Left renal cortex interstitium (tissue), 4 donors: ENCODE results near the gene SPIN2B. TPM values are rescaled to one million over a fixed set of nuclear protein-coding genes. Genes with fewer than 3 reads are reported as not detected.
"Not testable (repeated sequence)": the region's sequence is repeated elsewhere in the genome, so short reads cannot be mapped to it uniquely, and the experiment has no call there.

Experiments
- DNase-seq, 4 donors: peaks; one replicate each; pipeline ENCODE4 v3.0.0-alpha.2; 2013; ENCODE audit warnings: low read depth in 4 of 4, low spot score in 2 of 4, missing footprints in 1 of 4
- polyA plus RNA-seq, 4 donors: library from polyadenylated mRNA; unstranded; fragments of 120-200 nt; gene quantifications; one replicate each; pipeline ENCODE4 v1.2.1, GENCODE V29; 2013; ENCODE audit not compliant: insufficient read length in 4 of 4

SPIN2B gene
- 10 to 100 TPM; 18.2 to 23.8 (median 21.6) TPM for polyA plus RNA-seq

DNA sequence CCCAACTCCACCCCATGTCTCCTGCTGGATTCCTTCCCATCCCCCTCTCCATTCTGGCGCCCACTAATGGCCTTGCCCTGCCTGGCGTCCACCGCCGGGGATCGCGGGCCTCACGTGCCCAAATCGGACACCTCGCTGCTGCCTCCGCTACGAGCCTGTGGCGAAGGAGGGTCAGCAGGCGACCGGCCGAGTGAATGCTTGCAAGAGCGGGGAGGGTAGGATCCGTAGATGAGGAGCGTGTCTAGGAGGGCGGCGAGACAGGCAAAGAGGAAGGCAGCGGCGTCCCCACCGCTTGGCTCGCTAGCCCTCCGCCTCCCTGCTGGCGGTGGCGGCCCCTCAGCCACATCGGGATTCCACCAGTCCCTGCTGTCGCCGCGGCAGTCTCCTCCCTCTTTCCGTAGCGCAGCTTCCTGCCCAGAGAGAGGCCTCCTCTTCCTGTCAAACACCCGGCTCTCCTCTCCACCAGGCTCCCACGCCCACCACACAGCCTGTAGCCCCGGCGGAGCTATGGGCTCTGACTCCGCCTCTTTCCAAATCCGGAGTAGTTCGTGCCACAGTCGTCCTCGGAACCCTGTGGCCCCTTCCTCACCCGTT, at the start of gene SPIN2B:
Gene SPIN2B (minus strand): TSS at position 387 of the 594 bp plus-strand sequence.
- DNase-seq: peak in 3 of 4 donors; percentile 36 to 65 (median 62)

DNA sequence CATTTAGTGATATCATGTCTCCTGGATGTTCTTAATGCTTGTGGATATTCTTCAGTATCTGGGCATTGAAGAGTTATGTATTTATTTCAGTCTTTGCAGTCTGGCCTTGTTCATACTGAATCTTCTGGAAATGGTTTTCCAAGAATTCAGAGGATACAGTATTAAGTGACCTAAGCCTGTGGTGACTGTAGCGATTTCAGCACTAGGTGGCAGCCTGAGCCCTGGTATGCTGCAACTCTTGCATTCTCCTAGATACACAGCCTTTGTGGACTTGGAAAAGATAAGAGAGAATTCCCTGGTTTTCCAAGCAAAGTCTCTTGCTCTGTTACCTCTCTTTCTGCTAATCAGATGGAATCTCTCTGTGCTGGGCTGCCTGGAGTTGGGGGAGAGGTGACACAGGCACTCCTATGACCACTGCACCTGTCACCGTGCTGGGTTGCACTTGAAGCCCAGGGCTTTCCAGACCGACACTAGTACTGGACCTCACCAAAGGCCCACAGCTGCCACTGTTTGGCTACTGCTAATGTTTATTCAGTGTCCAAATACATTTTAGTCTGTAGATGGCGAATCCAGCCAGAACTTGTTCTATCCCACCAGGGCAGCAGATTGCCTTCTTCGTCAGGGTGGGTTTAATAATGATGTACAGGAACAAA, 35.2 kb upstream of the SPIN2B start:
- no peak for DNase-seq

DNA sequence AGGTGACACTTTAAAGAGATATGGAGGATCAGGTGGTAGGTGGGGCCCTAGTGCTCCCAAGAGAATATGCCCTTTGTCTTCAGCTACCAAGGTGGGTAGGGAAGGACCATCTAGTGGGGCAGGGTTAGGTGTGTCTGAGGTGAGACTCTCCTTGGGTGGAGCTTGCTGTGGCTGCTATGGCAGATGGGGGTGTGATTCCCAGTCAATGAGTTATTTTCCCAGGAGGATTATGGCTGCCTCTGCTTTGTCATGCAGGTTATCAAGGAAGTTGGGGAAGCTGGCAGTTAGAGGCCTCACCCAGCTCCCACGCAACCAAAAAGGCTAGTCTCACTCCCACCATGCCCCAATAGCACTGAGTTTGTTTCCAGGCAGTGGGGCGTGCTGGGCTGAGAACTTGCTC, 33.8 kb upstream of the SPIN2B start:
- no peak for DNase-seq

DNA sequence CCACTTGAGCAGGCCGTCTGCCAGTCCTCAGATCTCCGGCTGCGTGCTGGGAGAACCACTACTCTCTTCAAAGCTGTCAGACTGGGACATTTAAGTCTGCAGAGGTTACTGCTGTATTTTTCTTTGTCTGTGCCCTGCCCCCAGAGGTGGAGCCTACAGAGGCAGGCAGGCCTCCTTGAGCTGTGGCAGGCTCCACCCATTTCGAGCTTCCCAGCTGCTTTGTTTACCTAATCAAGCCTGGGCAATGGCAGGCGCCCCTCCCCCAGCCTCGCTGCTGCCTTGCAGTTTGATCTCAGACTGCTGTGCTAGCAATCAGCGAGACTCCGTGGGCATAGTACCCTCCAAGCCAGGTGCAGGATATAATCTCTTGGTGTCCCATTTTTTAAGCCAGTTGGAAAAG, 30.9 kb upstream of the SPIN2B start:
- not testable (repeated sequence) for DNase-seq

DNA sequence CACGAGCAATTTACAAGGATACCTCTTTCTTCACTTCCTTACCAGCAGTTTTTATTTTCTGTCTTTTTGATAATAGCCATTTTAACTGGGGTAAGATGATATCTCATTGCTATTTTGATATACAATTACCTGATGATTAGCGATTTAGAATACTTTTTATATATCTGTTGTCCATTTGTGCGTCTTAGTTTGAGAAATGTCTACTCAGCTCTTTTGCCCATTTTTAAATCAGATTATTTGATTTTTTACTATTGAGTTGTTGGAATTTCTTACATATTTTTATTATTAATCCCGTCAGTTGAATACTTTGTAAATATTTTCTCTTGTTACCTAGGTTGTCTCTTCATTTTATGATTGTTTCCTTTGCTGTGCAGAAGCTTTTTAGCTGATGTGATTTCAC, 17.3 kb upstream of the SPIN2B start:
- DNase-seq: no peak

DNA sequence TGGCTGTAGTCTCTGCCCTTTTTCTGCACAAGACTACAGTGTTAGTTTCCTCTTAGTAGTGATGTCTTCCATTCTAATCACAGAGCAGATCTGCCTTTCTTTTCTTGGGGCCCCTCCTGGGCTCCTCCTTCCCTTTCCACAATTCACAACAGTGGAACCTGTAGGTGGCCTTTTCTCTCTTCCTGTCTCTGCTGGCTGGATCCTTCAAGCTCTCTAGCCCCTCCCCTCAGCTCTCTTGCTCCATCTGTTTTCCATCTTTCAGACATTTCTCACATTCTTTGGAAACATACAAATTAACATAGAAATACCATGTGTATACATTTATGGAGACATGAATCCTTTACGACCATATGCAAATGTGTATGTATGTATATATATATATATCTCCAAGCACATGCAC, 16.2 kb upstream of the SPIN2B start:
- DNase-seq: no peak

DNA sequence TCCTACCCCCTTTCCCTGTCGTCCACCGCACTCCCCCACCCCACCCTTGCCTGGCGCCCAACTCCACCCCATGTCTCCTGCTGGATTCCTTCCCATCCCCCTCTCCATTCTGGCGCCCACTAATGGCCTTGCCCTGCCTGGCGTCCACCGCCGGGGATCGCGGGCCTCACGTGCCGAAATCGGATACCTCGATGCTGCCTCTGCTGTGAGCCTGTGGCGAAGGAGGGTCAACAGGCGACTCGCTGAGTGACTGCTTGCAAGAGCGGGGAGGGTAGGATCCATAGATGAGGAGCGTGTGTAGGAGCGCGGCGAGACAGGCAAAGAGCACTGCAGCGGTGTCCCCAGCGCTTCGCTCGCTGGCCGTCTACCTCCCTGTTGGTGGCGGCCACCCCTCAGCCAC, 15.7 kb upstream of the SPIN2B start, which contains the start of gene SPIN2A:
Gene SPIN2A (minus strand): TSS at position 325 of the 400 bp plus-strand sequence. CDS start 800 bp downstream, outside the sequence.
- not testable (repeated sequence) for DNase-seq

DNA sequence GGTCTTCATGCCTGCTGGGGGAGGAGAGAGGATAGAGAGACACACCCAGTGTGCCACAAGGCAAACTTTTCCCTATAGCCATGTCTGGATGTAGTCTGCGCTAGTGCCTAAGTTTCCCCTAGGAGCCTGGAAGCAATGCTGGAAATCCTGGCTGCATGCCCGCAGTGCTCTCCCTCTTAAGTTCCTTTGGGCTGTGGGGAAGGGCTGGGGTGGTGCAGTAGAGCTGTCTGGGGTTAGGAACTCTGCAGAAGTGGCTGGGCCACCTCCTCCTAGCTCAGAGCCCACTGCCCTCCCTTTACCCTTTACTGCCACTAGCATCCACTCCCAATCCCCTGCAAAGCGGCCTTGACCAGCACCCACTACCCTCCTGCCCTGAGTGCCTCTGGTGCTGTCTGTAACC, 15.2 kb upstream of the SPIN2B start:
- DNase-seq: not testable (repeated sequence)

DNA sequence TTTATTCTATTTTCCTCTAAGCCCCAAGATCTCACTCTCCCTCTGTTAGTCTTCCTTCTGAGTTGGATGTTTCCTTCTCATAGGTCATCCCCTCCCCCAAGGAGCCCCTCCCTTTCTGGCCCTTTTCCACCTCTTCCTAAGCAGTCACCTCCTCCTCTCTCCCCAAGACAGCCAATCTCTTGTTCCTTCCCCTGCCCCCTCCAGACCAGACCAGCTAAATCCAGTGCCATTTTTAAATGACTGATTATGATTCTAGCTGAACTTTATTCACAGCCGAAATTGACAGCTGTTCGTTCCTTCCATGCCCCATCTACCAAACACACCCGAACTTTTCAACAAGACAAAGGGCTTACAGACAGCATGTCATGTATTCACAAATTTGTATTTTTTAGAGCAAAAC, 13.9 kb upstream of the SPIN2B start:
- DNase-seq: no peak

DNA sequence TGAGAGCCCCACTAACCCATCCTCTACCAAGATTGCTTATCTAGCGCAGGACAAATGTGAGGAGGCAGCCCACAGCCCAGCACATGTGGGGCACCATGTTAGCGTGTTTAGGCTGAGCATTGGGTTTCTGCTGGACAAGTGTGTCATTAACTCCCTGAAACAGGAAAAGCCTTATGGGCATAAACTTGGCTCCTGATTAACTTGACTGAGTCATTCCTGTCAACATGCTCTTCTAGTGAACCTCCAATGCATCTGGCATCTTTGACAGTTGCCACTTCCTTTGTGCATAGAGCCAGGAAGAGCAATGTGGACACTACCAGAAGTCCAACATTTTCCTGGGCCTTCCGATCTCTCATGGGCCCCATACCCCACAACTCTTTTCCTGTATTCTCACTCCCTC, 13.4 kb upstream of the SPIN2B start:
- DNase-seq: no peak

DNA sequence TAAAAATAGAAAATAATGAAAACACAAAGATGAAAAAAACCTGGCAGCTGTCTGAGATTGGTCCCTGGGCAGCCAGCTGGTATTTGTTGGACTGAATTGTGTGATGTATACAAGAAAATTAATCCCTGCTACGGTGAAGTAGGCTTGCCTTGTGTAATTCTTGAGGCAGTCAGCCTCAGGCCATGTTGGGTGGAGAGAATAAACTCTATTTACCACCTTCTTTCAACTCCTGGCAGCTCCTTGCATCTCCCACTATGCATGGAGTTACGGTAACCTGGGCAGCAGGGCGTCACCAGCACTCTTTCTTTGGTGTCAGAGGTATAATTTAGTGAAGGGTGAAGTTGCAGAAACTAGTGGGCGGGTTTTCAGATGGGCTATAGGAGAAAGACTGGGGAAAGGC, 12.4 kb upstream of the SPIN2B start:
- DNase-seq: no peak

DNA sequence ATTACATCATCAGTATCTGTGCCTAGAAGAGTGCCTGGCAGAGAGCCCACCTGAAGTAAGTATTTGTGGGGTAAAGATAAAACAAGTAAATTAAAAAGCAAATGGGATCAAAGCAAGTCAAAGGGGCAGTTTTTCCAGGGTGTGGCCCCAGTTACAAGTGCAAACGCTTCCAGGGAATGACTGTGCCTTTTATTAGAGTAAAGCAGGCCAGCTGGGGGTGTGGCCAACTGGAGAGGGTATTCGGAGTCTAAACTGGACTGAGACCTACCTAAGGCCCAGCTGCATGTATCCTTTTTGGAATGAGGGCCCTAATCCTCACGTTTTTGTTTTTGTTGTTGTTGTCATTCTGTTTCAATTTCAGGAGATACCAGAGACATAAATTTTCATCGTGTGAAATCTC, 11.9 kb upstream of the SPIN2B start:
- not testable (repeated sequence) for DNase-seq

DNA sequence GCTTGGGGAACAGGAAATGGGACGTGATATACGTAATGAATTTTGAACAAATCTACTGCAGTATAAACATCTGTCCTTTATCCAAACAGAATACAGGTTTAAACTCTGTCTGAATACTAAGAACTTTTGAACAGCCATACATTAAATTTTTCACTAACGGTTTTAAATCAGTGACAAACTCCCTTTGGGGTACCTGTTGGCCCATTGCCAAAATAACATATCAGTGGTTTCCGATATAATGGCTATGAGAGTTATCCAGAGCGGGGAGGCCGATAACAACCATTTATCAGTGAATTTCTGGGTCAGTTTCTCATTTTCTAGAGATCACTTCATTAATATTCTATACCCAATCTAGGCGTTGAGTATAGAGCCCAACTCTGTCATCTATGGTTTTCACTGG, 10.7 kb upstream of the SPIN2B start:
- no peak for DNase-seq

DNA sequence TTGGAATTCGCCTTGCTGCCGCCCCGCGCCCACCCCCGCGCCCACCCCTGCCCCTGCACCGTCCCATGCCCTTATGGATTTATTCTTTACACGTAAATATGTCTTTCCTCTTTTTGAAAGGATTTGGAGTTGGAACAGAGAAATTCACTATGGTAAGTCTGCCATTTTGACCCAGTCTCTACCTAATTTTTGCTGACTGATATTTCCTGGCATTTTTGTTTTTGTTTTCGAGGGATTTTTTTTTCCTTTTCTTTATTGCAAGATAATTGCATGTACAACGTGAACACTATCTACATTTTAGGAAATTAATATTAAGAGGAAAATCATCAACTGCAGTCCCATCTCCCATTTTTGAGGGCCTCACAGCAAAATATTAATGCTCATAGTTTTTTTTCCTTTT, 468 bp upstream of the SPIN2B start:
- DNase-seq: no peak

DNA sequence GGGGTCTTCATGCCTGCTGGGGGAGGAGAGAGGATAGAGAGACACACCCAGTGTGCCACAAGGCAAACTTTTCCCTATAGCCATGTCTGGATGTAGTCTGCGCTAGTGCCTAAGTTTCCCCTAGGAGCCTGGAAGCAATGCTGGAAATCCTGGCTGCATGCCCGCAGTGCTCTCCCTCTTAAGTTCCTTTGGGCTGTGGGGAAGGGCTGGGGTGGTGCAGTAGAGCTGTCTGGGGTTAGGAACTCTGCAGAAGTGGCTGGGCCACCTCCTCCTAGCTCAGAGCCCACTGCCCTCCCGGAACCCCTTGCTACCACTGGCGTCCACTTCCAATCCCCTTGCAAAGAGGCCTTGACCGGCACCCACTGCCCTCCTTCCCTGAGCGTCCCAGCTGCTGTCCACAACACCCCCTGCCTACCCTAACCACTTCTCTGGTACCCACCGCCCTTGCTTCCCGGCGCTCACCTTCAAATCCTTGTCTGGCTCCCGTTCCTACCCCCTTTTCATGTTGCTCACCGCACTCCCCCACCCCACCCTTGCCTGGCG, 658 bp downstream of the SPIN2B start:
- not testable (repeated sequence) for DNase-seq

DNA sequence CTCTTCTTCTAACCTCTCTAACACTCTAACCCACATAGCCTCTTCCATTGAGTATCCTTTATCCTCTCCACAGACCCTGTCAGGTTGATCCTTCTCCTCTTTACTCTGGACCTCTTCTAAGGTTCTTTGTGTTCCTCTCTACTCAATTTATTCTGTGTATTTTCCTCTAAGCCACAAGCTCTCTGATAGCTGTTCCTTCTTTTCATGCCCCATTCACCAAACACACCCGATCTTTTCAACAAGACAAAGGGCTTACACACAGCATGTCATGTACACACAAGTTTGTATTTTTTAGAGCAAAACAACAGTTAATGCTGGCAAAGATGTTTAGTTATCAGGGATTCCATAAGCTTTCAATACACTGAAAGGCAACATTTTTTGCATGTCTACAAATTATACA, 1.9 kb downstream of the SPIN2B start:
- DNase-seq: no peak

DNA sequence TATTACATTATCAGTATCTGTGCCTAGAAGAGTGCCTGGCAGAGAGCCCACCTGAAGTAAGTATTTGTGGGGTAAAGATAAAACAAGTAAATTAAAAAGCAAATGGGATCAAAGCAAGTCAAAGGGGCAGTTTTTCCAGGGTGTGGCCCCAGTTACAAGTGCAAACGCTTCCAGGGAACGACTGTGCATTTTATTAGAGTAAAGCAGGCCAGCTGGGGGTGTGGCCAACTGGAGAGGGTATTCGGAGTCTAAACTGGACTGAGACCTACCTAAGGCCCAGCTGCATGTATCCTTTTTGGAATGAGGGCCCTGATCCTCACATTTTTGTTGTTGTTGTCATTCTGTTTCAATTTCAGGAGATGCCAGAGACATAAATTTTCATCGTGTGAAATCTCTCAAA, 3.8 kb downstream of the SPIN2B start:
- not testable (repeated sequence) for DNase-seq

DNA sequence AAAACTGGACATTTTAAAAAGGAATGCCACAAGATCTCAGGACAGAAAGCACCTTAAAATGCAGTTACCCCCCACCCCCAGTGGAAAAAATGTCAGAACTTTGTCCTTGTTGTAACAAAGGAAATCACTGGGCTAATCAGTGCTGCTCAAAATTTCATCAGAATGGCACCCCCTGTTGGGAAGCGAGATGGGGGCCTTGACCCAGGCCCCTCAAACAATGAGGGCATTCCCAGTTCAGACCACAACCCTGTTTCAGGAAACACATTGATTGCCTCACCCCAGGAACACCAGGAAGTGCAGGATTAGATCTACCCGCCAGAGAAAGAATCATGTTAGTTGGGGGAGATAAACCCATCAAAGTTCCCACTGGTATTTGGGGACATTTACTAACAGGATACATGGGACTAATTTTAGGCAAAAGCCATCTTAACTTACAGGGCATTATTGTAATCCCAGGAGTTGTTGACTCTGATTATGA, 16.4 kb downstream of the SPIN2B start:
- no peak for DNase-seq

DNA sequence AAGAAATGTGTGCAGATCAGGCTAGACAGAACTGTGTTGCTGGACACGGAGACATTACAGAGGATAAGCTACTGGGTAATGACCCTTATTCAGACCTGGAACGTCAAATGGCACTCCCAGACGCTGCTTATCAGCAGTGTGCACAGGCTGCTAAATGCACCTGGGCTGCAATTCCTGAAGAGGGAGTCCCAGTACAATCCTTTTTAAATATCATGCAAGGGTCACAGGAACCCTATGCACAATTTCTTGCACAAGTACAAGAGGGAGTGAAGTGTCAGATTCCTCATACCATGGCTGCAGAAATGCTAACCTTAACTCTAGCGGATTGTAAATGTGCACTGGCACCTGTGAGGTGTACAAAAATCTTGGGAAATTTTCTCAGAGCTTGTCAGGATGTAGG, 16.9 kb downstream of the SPIN2B start:
- no peak for DNase-seq

DNA sequence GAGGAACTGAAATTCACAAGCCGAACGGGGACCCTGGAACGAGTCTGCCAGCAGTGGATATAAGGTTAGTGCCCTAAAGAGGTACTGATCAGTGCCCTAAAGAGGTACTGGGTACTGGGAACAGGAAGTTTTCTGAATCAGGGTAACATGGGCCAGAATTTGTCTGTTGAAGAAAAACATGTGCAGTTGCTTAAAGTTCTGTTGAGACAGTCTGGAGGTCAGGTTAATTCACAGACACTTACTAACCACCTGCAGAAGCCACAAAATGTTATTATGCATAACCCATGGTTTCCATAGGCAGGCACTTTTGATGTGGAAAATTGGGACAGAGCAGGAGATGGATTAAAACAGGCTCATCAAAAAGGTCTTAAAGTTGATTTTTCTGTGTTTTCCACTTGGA, 17.9 kb downstream of the SPIN2B start:
- DNase-seq: no peak

DNA sequence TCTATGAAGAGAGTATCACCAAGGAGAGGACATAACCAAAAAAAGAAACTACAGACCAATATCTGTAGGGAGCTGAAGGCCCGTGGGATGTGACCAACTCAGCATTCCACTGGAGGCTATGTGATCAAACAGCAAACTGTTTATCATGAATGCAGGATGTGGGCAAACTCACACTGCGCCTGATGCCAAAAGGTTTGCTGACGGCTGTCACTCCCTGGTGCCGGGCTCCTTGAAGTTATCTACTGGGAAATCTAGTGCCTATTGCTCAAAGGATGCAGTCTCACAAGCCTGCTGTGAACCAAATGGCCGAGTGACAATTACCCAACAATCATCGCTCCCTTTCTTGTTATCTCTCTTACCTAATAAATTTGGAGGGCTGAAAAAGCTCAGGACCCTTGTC, 18.4 kb downstream of the SPIN2B start:
- DNase-seq: not testable (repeated sequence)

DNA sequence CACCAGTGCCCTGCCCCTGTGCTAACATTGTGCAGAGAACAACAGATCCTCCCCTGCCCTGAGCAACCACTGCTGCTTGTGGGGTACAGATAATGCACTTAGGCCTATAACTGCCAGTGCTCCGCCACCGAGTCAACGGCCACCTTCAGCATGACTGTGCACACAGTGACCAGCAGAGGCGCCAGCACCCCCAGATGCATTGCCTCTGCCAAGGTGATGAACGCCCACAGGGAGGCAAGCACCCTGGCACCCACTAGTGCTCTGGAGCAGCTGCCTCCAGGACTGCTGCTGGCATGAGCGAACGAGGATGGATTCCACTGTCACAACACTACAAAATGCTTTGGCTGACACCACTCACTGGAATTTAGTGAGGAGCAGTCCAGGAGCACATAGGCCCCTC, 38.2 kb downstream of the SPIN2B start:
- no peak for DNase-seq
